Endothelial cell of umbilical vein (primary cell): Measurements from ENCODE around the gene CCDC93. TPM values are rescaled to one million over a fixed set of nuclear protein-coding genes. Genes with fewer than 3 reads are reported as not detected.

ENCODE experiments used
- BruUV-seq: library from RNA; stranded (reverse); fragments of 400-500 nt; replicated peaks from 2 replicates; lab custom pipeline; 2021; lab: Mats Ljungman, UMichigan
- CTCF ChIA-PET: fragments of 300-600, 350-600 bp; sonication (Branson Sonifier 250); formaldehyde crosslinking; loops from one replicate; lab custom pipeline; 2021; ENCODE audit warnings: antibody characterized with exemption, inconsistent platforms; lab: Charles Lee
- POLR2A ChIA-PET: fragments of 300-600, 350-600 bp; sonication (Branson Sonifier 250); formaldehyde crosslinking; loops from one replicate; lab custom pipeline; 2021; ENCODE audit warnings: antibody characterized with exemption, inconsistent platforms; lab: Charles Lee
- DNase-seq: peaks from one replicate; pipeline ENCODE4 v3.0.0-alpha.2; 2011; ENCODE audit warnings: low read depth, low spot score
- FAIRE-seq: peaks from 2 replicates; lab custom pipeline; 2011; peaks lifted over from hg19 to GRCh38; lab: Jason Lieb, UNC
- H2AFZ ChIP-seq: 2 replicates; pipeline ENCODE4 v1.6.0; 2012; ENCODE audit warnings: low read depth, low read length, control low read depth, inconsistent platforms
- H3K27ac ChIP-seq: 2 replicates; pipeline ENCODE4 v1.5.1; 2011; ENCODE audit warnings: low read depth, mild to moderate bottlenecking, control low read depth, low read length, moderate library complexity; ENCODE audit not compliant: insufficient read depth
- H3K27me3 ChIP-seq, 2 experiments: 2 replicates each; pipeline versions ENCODE4 v1.6.0 to v1.6.1; 2011; ENCODE audit warnings: low read length in 2 of 2, mixed read lengths in 1 of 2; ENCODE audit not compliant: control insufficient read depth in 2 of 2, insufficient read depth in 2 of 2
- H3K36me3 ChIP-seq, 2 experiments: 2 replicates in 1 of 2; 3 replicates in 1 of 2; pipeline ENCODE4 v1.5.1; 2011; ENCODE audit warnings: low read length in 2 of 2, mild to moderate bottlenecking in 1 of 2, moderate library complexity in 1 of 2; ENCODE audit not compliant: control insufficient read depth in 2 of 2, insufficient read depth in 2 of 2; ENCODE audit errors: extremely low read depth in 1 of 2
- H3K4me1 ChIP-seq: 3 replicates; pipeline ENCODE4 v1.5.1; 2011; ENCODE audit warnings: mild to moderate bottlenecking, low read length; ENCODE audit not compliant: control insufficient read depth, insufficient read depth; ENCODE audit errors: extremely low read depth
- H3K4me2 ChIP-seq: 2 replicates; pipeline ENCODE4 v1.6.1; 2011; ENCODE audit warnings: low read length, control low read depth, mixed read lengths; ENCODE audit not compliant: insufficient read depth
- H3K4me3 ChIP-seq, 3 experiments: fragments of 200-600 bp in 1 of 3; sonication (generic), shearing (Covaris generic) in 1 of 3; replicated peaks in 1 of 3; 2 replicates each; pipeline ENCODE4 v1.5.1; 2011 to 2016; ENCODE audit warnings: control low read depth in 3 of 3, low read length in 3 of 3, mild to moderate bottlenecking in 2 of 3, inconsistent platforms in 1 of 3, low read depth in 1 of 3, moderate library complexity in 1 of 3; ENCODE audit not compliant: insufficient read depth in 1 of 3
- H3K79me2 ChIP-seq: 2 replicates; pipeline ENCODE4 v1.6.0; 2012; ENCODE audit warnings: low read length, inconsistent platforms; ENCODE audit not compliant: control insufficient read depth, insufficient read depth
- H3K9ac ChIP-seq: replicated peaks from 2 replicates; pipeline ENCODE3; 2011; ENCODE audit warnings: low read length, control low read depth; ENCODE audit not compliant: insufficient read depth; ENCODE audit errors: extremely low read depth
- H3K9me1 ChIP-seq: replicated peaks from 3 replicates; pipeline ENCODE4 v1.6.0; 2011; ENCODE audit warnings: mild to moderate bottlenecking, low read length; ENCODE audit not compliant: control insufficient read depth, insufficient read depth; ENCODE audit errors: extremely low read depth
- H3K9me3 ChIP-seq: replicated peaks from 2 replicates; pipeline ENCODE4 v1.5.1; 2012; ENCODE audit warnings: low read length, inconsistent platforms; ENCODE audit not compliant: control insufficient read depth, insufficient read depth
- H4K20me1 ChIP-seq: replicated peaks from 2 replicates; pipeline ENCODE3; 2011; ENCODE audit warnings: mild to moderate bottlenecking, low read length; ENCODE audit not compliant: control insufficient read depth, insufficient read depth; ENCODE audit errors: extremely low read depth
- CTCF ChIP-seq, 2 donors: IDR thresholded peaks; 1 replicate in 1 of 2; 2 replicates in 1 of 2; pipeline ENCODE4 v1.5.1; 2011; ENCODE audit warnings: low read length in 2 of 2, mild to moderate bottlenecking in 2 of 2, moderate library complexity in 2 of 2, control low read depth in 1 of 2, inconsistent platforms in 1 of 2, low read depth in 1 of 2; ENCODE audit not compliant: insufficient read depth in 1 of 2; ENCODE audit errors: extremely low read depth in 1 of 2
- EZH2 ChIP-seq: IDR thresholded peaks from 2 replicates; pipeline ENCODE4 v1.6.1; 2012; ENCODE audit warnings: borderline replicate concordance, low read depth, mild to moderate bottlenecking, moderate library complexity, low read length, inconsistent platforms; ENCODE audit not compliant: severe bottlenecking
- FOS ChIP-seq: IDR thresholded peaks from 2 replicates; pipeline ENCODE4 v1.6.1; 2011; ENCODE audit warnings: mild to moderate bottlenecking, low read length, moderate library complexity, borderline replicate concordance; ENCODE audit not compliant: insufficient read depth
- JUN ChIP-seq: IDR thresholded peaks from 2 replicates; pipeline ENCODE4 v1.6.1; 2011; ENCODE audit warnings: borderline replicate concordance, low read depth; ENCODE audit not compliant: insufficient read length, insufficient read depth
- MYC ChIP-seq: IDR thresholded peaks from one replicate; pipeline ENCODE4 v1.6.1; 2011; ENCODE audit warnings: mild to moderate bottlenecking, low read depth, low read length
- POLR2A ChIP-seq: IDR thresholded peaks from 2 replicates; pipeline ENCODE4 v1.6.1; 2012; ENCODE audit warnings: low read depth, mild to moderate bottlenecking, control low read depth, low read length
- POLR2AphosphoS5 ChIP-seq: IDR thresholded peaks from 2 replicates; pipeline ENCODE4 v1.6.1; 2012; ENCODE audit warnings: low read depth, mild to moderate bottlenecking, control low read depth, low read length, moderate library complexity; ENCODE audit not compliant: insufficient read depth
- dilution Hi-C: fragments of 300-500 bp; cut with MboI; formaldehyde crosslinking; loops from one replicate; pipeline ENCODE4 v1.15.0; 2019; ENCODE audit warnings: low sequenced_read_pairs; ENCODE audit not compliant: extremely low pct_ligation_motif_present
- intact Hi-C: fragments of 100-400 bp; cut with micrococcal nuclease; formaldehyde crosslinking; loops from one replicate; pipeline ENCODE4 v1.10.0; 2022
- polyA plus RNA-seq, 4 experiments: library from polyadenylated mRNA; depleted of rRNA in 3 of 4; stranded (reverse) in 3 of 4; unstranded in 1 of 4; fragments of >200 nt; gene quantifications; 2 replicates each; pipeline versions ENCODE4 v1.2.1 to v1.2.3, GENCODE V29; 2011 to 2012; ENCODE audit warnings: missing spikeins in 1 of 4
- total RNA-seq: library from RNA; stranded (reverse); gene quantifications from 2 replicates; pipeline ENCODE4 v1.2.3, GENCODE V29; 2021

Gene CCDC93
- total and polyA plus RNA-seq, 2 donors (not counting 3 experiments of a cell fraction or from before 2014, with no cell fraction given) = 13.8 to 35.1 TPM

- Histone ChIP-seq H4K20me1 (no peaks in the 10 kb centered on the region), H3K9ac (no peak overlapping the region), H2AFZ (no peak overlapping the region), H3K4me3 (no peak overlapping the region), H3K4me2 (no peak overlapping the region), H3K9me3 (no peaks in the 10 kb centered on the region), H3K27me3 (no peaks in the 10 kb centered on the region), H3K27ac (no peak overlapping the region), H3K36me3 (peaks cover 20 to 24% of the 10 kb centered on the region in 2 experiments), H3K9me1 (no peaks in the 10 kb centered on the region), H3K79me2 (no peaks in the 10 kb centered on the region), H3K4me1 (peaks cover 4% of the 10 kb centered on the region)
- DNase-seq (no peak), FAIRE-seq (no peak)
- POLR2A ChIA-PET = no interaction called here
- TF ChIP-seq EZH2 (no peak), POLR2AphosphoS5 (no peak), POLR2A (no peak), CTCF (IDR thresholded peaks at IDR 0.05; ENCODE audit: extremely low read depth in 1 of 2, insufficient read depth in 1 of 2, low read depth in 1 of 2, low read length in 2 of 2) (no peak), JUN (no peak), FOS (no peak), MYC (no peak)
- CTCF ChIA-PET = no interaction called here
- dilution Hi-C loops = no loop called here
- intact Hi-C loops = loop anchor here (5.0 kb wide), 2 partner anchors 67 to 98 kb away; no protein-coding TSS in a partner anchor
- no TSS peak for BruUV-seq
These were observed 78.4 kb downstream of the CCDC93 start for GRCh38 chr2:117935456-117935855.
